Measurements from ENCODE around the gene CPN2.

The CPN2 gene

GRCh38 chr3:194395778-194396538 is 44.8 kb upstream of the CPN2 start:
- TF ChIP-seq CTCF (conservative IDR thresholded peaks at IDR 0.05; ENCODE audit: low read depth, low read length), result no peak
- DNase-seq (ENCODE audit: low read depth), result no peak
- no peak overlapping the region for H3K4me3 ChIP-seq (ENCODE audit: low read length)

- peak; percentile 62 for DNase-seq (ENCODE audit: low read depth)
- H3K4me3 ChIP-seq (ENCODE audit: low read length), result no peak overlapping the region
- no peak for TF ChIP-seq CTCF (conservative IDR thresholded peaks at IDR 0.05; ENCODE audit: low read depth, low read length)
Measured at GRCh38 chr3:194395212-194395611, 44.1 kb upstream of the CPN2 start.

- H3K4me3 ChIP-seq (ENCODE audit: low read length), result no peak overlapping the region
- TF ChIP-seq CTCF (conservative IDR thresholded peaks at IDR 0.05; ENCODE audit: low read depth, low read length), result no peak
- DNase-seq (ENCODE audit: low read depth), result no peak
Measured at GRCh38 chr3:194392576-194392975, 41.4 kb upstream of the CPN2 start.

GRCh38 chr3:194390835-194391234 is 39.7 kb upstream of the CPN2 start:
- no peak for DNase-seq (ENCODE audit: low read depth)
- no peak for TF ChIP-seq CTCF (conservative IDR thresholded peaks at IDR 0.05; ENCODE audit: low read depth, low read length)
- no peak overlapping the region for H3K4me3 ChIP-seq (ENCODE audit: low read length)

GRCh38 chr3:194389269-194389668 is 38.1 kb upstream of the CPN2 start:
- DNase-seq (ENCODE audit: low read depth), result no peak
- H3K4me3 ChIP-seq (ENCODE audit: low read length), result no peak overlapping the region
- no peak for TF ChIP-seq CTCF (conservative IDR thresholded peaks at IDR 0.05; ENCODE audit: low read depth, low read length)

GRCh38 chr3:194387926-194388418 is 36.8 kb upstream of the CPN2 start:
- no peak for DNase-seq (ENCODE audit: low read depth)
- H3K4me3 ChIP-seq (ENCODE audit: low read length), result no peak overlapping the region
- TF ChIP-seq CTCF (conservative IDR thresholded peaks at IDR 0.05; ENCODE audit: low read depth, low read length), result no peak

- no peak for TF ChIP-seq CTCF (conservative IDR thresholded peaks at IDR 0.05; ENCODE audit: low read depth, low read length)
- no peak overlapping the region for H3K4me3 ChIP-seq (ENCODE audit: low read length)
- no peak for DNase-seq (ENCODE audit: low read depth)
Measured at GRCh38 chr3:194387276-194387675, 36.1 kb upstream of the CPN2 start.

Data from retinal pigment epithelial cell (primary cell).